GM18873 (cell line): Measurements from ENCODE around the gene TGFBR3.

Experiments
- ATAC-seq: cut with Tn5 transposase; IDR thresholded peaks from one replicate; pipeline ENCODE4 v1.9.1; 2021; ENCODE audit warnings: mild to moderate bottlenecking, moderate library complexity, moderate number of reproducible peaks; ENCODE audit not compliant: unreplicated experiment, low FRiP score

TGFBR3 gene

DNA sequence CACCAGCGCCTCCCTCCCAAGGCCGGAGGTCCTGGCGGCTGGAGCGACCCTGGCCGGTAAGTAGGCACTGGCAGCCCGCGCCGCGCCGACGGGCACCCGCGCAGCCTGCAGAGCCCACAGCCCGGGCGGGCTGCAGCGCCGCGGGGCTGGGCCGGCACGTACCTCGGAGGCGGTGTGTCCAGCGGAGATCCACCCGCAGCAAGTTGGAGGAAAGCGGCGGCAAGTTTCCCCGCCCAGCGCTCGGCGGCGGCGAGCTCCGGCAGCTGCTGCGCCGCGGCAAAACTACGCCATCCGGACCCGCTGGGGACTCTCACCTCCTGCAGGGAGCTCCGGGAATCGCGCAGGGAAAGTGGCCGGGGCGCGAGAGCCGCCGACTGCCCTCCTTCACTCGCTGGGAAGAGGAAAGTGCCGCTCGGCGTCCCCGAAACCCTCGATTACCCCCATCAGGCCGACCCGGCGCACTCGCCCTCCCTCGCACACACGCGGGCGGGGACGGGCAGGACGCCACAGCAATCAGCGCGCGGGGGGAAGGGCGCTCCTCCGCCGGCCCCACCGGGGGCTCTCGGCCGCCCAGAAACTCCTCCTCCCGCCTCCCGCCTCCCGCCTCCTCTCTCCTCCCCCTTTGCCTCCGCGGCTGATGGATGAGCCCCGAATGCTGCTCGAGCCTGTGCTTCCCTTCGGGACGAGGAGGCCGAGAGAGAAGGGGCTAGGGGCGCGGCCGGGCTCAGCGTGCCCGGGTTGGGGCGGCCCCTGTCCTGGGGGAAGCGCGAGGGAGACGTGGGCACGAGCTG, at the start of gene TGFBR3:
Gene TGFBR3 (minus strand): TSS at position 436 of the 791 bp plus-strand sequence. CDS start 24,620 bp downstream, outside the sequence.
- ATAC-seq, result peak; percentile 49

- ATAC-seq, result no peak
Observed at GRCh38 chr1:91929250-91929649, 43.3 kb upstream of the TGFBR3 start.

- ATAC-seq, result no peak
Observed at GRCh38 chr1:91928026-91928425, 42.1 kb upstream of the TGFBR3 start.

DNA sequence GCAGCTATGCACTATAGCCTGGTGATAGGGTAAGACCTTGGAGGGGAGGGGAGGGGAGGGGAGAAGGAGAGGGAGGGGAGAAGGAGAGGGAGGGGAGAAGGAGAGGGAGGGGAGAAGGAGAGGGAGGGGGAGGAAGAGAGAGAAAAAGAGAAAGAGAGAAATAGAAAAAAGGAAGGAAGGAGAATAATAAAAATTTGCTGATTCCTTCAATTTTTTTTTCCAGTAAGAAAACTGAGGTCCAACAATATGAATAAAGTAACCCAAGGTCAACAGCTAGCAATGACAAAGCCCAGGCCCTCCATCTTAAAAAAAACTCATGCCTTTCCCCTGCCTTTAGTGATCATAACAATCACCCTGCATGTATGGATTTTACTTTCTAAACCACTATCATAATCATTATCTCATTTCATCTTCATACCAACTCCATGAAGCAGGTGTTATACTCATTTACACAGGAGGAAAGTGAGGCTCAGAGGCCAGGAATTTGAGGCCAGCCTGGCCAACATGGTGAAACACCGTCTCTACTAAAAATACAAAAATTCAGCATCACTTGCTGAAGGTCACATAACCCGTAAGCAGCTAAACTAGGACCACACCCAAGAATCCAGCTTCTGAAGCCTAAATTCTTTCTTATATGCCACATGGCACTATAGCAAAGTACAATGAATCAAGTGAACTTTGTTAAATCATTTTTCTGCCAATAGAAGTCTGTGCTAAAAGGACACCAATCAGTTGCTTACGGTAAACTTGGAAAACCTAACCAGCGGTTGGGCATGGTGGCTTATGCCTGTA, 39.9 kb upstream of the TGFBR3 start:
- no peak for ATAC-seq

GRCh38 chr1:91924146-91924545, 38.2 kb upstream of the TGFBR3 start:
- ATAC-seq, result no peak

GRCh38 chr1:91919962-91920361, 34.0 kb upstream of the TGFBR3 start:
- no peak for ATAC-seq

DNA sequence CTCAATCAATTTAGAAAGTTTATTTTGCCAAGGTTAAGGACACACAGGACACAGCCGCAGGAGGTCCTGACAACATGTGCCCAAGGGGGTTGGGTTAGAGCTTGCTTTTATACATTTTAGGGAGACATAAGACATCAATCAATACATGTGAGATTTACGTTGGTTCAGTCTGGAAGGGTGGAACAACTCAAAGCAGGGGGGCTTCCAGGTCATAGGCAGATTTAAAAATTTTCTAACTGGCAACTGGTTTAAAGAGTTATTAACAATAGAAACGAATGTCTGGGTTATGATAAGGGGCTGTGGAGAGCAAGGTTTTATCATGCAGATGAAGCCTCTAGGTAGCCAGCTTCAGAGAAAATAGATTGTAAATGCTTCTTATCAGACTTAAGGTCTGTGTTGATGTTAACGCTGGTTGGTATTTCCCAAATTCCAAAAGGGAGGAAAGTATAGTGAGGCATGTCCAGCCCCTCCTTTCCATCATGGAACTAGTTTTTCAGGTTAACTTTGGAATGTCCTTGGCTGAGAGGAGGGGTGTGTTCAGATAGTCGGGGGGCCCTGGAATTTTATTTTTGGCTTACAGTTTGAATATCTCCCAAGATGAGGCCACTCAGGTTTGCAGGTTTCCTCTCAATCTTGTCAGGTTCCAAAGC, 31.0 kb upstream of the TGFBR3 start:
- ATAC-seq, result no peak

- no peak for ATAC-seq
Observed at GRCh38 chr1:91916046-91916445, 30.1 kb upstream of the TGFBR3 start.

GRCh38 chr1:91913018-91913417, 27.1 kb upstream of the TGFBR3 start:
- no peak for ATAC-seq

DNA sequence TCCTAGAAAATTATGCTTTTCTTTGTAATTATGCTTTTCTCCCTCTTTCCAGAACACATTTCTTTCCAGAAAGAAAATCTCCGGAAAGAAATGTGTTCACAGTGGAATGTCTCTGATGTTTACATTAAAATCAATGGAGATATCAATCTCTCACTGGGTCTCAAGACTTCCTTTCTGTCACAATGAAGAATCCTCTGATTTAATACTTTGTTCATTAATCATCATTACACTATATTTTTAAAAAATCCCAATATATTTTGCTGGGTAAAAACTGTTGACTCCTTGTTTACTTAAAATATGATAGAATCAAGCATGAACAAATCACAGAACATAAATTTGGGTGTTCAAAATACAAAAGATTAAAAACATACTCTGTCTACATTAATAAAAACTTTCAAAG, 26.3 kb upstream of the TGFBR3 start:
- ATAC-seq, result no peak

GRCh38 chr1:91901231-91901630, 15.3 kb upstream of the TGFBR3 start:
- ATAC-seq, result no peak

DNA sequence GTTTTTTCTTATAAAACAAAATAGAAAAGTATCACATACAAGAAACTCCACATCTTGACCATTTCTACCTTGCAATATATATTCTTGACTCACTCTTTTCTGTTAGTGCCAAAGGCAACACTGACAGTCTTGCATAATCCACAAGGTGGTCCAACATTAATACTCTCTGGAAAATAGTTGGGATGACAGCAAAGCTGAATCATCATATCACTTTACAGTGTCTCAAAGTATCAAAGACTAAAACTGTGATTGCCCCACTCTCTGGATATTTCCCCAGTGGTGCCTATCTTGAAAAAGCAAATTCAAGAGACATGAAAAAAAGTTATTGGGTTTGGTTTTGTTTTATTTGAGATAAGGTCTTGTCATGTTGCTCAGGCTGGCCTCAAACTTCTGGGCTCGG, 14.6 kb upstream of the TGFBR3 start:
- no peak for ATAC-seq

GRCh38 chr1:91897016-91897415, 11.1 kb upstream of the TGFBR3 start:
- no peak for ATAC-seq

DNA sequence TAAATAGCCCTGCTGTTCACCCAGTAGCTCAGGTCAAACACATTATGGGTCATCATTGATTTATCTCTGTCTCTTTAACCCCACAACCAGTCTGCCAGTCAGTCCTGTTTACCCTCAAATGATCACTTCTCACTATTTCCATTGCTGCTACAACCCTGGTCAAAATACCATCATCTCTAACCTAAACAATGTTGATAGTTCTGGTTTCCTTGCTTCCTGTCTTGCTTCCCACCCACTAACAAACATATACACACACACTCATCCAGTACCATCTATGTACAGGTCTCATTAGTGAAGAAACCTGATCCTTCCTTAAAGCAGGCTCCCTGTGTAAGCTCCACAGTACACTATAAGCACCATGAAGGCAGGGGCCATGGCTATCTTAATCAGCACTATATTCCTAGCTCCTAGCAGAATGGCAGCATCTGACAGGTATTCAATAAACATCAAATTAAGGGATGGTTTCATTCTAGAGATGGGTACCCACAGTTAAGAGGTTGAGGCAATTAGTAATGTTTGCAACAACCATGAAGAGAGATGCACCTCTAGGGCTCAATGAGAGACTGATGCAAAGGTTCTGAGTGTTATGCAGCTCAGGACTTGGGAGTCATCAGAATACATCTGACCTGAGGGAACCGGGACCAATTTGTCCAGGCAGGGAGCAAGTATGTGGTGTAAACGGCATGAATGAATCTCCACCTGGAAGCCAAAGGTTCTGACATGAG, 10.0 kb upstream of the TGFBR3 start:
- ATAC-seq, result no peak

DNA sequence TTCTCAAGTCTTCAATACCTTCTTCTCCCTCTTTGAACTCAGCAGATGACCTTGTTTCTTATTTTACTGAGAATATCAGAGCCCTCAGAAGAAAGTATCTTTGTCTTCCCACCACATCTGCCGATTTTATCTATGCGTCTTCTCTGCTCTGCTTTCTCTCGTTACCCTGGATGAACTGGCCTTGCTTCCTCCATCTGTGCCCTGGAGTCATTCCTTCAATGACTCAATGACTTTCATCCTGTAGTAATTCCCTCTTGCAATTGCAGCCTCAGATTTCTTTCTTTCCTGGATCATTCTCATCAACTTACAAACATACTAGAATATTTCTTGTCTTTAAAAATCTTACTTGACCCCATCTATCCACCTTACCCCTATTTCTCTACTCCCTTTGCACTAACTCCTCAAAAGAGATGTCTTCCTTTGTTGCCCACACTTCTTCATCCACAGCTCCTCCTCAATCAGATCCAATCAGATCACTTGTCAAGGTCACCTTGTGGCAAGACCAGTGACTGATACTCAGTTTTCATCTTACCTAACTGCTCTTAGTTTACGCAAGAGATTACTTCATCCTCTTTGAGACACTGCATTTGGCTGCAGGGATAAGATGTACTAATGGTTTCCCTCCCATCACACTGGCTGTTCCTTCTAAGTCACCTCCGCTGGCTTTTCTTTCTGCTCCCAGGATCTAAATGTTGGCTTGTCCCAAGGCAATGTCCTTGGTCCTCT, 8.2 kb upstream of the TGFBR3 start:
- ATAC-seq, result no peak

GRCh38 chr1:91891969-91892368, 6.0 kb upstream of the TGFBR3 start:
- no peak for ATAC-seq

DNA sequence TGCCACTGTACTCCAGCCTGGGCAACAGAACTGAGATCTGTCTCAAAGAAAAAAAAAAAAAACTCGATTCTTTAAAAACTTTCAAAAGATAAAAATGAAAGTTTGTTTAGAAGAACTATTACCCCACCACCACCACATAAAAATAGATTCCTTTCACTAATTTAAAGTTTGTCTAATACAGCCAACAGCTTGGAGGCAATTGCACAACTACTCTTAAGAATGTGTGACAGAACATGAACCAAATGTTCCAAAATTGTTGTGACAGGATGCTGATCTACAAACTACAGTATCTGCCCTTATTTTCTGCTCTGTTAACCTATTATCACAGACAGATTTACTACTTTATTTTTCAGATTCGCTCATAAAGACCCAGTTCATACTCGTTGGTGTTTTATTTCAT, 5.5 kb upstream of the TGFBR3 start:
- ATAC-seq, result no peak

GRCh38 chr1:91889717-91890459, 3.9 kb upstream of the TGFBR3 start:
- ATAC-seq, result no peak

DNA sequence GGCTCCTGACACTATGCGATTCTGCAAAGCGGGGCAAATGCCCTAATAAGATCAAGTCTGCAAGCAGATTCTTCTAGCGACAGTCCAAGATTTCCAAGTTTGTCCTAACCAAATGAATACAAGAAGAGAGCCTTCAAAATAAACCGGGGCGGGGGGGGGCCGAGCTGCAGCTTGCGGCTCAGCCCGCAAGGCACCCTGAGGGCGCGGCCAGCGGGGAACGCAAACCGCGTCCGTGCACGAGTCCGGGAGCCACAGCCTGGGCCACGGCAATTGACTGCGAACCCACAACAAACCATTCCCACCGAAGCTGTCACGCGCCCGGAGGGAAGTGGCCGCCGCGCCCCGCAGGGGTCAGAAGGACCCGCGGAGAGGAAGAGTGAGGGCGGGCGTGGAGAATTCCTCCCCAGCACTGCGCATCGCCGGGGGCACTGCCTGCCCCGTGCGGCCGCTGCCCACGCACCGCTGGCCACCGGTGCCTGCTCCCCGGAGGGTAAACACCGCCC, 687 bp downstream of the TGFBR3 start:
- ATAC-seq, result no peak
